GM21526 (cell line): Measurements from ENCODE around the gene PRR14.
"Not testable (repeated sequence)": the region's sequence is repeated elsewhere in the genome, so short reads cannot be mapped to it uniquely, and the experiment has no call there.

Source experiments
- ATAC-seq: cut with Tn5 transposase; IDR thresholded peaks from one replicate; pipeline ENCODE4 v1.9.1; 2021; ENCODE audit warnings: moderate library complexity; ENCODE audit not compliant: unreplicated experiment, low FRiP score

PRR14 gene

DNA sequence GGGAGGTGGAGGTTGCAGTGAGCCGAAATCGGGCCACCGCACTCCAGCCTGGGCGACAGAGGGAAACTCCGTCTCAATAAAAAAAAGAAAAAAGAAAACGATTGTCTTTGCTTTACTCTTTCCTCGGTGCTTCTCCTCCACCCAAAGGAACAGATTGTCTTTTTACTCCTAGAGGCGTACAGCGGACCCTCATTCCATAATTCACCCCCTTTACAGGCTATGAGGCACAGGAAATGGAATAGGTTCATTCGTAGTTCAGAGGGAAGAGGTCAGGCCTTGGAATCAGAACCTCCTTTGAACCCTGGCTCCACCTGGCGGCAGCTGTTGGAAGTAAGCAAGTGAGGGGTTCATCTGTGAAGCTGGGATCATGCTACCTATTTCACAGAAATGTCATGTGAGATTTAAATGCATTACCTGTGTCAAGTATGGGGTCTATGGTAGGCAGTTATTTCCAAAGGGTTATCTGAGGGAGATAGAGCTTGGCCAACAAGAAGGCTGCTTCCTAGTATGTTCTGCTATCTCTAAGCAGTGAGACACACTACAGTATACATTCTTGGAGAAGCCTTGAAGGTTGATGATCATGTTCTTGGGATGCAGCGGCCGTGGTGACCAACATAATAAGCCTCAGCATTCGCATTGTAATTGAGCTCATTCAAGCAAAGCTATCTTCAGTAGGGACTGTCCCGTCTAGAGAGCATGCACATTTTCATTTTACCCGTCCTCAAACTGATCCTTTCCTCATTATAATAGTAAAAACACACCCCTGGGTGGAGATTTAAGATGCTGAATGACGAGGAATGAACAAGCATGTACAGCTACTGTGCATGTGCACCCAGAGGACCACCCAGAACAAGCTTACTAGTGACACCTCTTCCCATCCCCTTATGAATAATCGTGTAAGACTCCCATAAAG is 21.9 kb upstream of the PRR14 start:
- peak; percentile 59 for ATAC-seq

DNA sequence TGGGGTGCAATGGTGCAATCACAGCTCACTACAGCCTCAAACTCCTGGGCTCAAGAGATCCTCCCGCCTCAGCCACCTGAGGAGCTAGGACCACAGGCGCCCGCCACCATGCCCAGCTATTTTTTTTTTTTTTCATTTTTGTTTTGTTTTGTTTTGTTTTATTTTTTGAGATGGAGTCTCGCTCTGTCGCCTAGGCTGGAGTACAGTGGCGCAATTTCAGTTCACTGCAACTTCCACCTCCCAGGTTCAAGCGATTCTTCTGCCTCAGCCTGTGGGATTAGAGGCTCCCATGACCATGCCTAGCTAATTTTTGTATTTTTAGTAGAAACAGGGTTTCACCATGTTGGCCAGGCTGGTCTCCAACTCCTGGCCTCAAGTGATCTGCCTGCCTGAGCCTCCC is 18.3 kb upstream of the PRR14 start:
- ATAC-seq: not testable (repeated sequence)

DNA sequence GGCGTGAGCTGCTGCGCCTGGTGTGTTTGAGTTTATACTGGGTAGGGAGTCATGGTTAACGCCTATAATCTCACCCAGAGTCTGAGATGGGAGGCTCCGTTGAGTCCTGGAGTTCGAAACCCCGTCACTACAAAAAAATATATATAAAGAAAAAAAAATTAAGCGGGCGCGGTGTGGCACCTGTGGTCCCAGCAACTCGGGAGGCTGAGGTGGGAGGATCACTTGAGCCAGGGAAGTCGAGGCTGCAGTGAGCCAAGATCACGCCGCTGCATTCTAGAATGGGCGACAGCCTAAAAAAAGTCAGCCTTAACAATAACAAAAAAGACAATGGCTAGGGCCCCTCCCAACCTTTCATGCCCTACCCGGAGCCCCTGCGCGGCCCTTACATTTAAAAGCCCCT is 17.2 kb upstream of the PRR14 start:
- ATAC-seq: no peak

- no peak for ATAC-seq
These were observed 14.2 kb upstream of the PRR14 start for GRCh38 chr16:30636599-30636998.

DNA sequence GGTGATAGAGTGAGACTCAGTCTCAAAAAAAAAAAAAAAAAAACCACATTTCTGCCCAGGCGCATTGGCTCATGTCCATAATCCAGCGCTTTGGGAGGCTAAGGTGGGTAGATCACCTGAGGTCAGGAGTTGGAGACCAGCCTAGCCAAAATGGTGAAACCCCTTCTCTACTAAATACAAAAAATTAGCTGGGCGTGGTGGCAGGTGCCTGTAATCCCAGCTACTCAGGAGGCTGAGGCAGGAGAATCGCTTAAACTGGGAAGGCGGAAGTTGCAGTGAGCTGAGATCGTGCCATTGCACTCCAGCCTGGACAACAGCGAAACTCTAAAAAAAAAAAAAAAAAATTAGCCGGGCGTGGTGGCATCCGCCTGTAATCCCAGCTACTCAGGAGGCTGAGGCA is 13.6 kb upstream of the PRR14 start:
- ATAC-seq: not testable (repeated sequence)

GRCh38 chr16:30637944-30638343 is 12.8 kb upstream of the PRR14 start:
- ATAC-seq: no peak

DNA sequence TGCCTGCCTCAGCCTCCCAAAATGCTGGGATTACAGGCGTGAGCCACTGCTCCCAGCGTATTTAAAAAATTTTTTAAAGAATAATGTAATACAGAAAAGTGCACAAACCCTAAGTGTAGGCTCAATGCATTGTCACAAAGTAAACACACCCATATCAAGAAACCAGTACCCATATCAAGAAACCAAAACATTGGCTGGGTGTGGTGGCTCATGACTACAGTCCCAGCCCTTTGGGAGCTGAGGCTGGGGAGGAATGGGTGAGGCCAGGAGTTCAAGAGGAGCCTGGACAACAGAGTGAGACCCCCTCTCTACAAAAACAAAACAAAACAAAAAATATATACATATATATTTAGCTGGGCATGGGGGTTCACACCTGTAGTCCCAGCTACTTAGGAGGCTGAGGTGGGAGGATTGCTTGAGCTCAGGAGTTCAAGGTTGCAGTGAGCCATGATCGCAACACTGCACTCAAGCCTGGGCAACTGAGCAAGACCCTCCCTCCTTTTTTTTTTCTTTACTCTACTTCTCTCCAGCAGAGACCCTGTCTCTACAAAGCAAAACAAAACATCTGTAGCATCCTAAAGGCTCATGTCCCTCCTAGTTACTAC is 9.3 kb upstream of the PRR14 start:
- ATAC-seq: no peak

DNA sequence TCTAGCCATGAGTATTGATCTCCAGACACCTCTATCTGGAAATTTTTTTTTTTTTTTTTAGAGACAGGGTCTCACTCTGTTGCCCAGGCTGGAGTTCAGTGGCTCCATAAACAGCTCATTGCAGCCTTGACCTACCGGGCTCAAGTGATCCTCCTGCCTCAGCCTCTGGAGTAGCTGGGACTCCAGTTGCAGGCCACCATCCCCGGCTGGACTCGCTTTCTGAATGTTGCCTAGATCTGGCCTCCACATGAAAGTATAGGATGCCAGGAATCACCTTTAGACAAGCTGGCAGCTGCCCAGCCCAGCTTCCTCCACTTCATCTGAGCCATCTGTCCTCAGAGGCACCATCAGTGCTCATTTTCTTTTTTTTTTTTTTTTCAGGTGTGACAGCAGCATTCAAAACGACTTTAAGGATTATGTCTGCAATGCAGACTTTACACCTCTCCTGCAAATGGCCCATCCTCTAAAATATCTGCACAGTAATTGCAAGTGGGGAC is 6.4 kb upstream of the PRR14 start:
- ATAC-seq: no peak

- ATAC-seq: no peak
These were observed 5.0 kb upstream of the PRR14 start for GRCh38 chr16:30645727-30646126.

GRCh38 chr16:30647274-30647571 is 3.5 kb upstream of the PRR14 start:
- ATAC-seq: no peak

GRCh38 chr16:30649725-30650368 is 913 bp upstream of the PRR14 start:
- no peak for ATAC-seq

GRCh38 chr16:30651124-30652004 is 604 bp downstream of the PRR14 start:
- ATAC-seq: peak; percentile 33

- no peak for ATAC-seq
These were observed 1.2 kb downstream of the PRR14 start for GRCh38 chr16:30652005-30652296.

DNA sequence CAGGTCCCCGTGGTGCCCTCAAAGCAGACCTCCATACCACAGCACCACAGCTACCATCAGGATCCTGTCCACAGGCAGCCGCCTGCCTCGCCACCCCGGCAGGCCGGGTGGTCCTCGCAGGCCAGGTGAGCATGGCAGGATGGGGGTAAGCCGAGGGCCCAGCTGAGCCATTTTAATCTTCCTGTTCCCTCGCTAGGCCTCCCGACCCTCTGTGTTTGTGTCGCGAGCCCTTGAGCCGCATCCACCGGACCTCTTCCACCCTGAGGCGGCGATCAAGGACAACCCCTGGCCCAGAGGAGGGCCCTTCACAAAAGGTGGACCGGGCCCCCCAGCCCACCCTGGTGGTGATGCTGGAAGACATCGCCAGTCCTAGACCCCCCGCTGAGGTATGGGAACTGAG is 2.0 kb downstream of the PRR14 start:
- no peak for ATAC-seq

DNA sequence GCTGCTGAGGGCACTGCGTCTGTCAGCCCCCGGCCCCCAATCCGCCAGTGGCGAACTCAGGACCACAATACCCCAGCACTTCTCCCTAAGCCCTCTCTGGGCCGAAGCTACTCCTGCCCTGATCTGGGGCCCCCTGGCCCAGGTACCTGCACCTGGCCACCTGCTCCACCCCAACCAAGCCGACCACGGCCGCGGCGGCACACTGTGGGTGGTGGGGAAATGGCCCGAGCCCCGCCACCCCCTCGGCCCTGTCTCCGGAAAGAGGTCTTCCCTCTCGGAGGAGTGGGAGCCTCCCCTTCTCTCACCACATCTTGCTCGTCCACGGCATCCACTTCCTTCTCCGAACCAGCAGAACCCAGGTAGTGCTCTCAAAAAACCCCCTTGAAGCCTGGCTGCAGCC is 4.1 kb downstream of the PRR14 start:
- ATAC-seq: no peak

- no peak for ATAC-seq
These were observed 5.1 kb downstream of the PRR14 start for GRCh38 chr16:30655815-30656347.

GRCh38 chr16:30656388-30656787 is 5.6 kb downstream of the PRR14 start:
- no peak for ATAC-seq

DNA sequence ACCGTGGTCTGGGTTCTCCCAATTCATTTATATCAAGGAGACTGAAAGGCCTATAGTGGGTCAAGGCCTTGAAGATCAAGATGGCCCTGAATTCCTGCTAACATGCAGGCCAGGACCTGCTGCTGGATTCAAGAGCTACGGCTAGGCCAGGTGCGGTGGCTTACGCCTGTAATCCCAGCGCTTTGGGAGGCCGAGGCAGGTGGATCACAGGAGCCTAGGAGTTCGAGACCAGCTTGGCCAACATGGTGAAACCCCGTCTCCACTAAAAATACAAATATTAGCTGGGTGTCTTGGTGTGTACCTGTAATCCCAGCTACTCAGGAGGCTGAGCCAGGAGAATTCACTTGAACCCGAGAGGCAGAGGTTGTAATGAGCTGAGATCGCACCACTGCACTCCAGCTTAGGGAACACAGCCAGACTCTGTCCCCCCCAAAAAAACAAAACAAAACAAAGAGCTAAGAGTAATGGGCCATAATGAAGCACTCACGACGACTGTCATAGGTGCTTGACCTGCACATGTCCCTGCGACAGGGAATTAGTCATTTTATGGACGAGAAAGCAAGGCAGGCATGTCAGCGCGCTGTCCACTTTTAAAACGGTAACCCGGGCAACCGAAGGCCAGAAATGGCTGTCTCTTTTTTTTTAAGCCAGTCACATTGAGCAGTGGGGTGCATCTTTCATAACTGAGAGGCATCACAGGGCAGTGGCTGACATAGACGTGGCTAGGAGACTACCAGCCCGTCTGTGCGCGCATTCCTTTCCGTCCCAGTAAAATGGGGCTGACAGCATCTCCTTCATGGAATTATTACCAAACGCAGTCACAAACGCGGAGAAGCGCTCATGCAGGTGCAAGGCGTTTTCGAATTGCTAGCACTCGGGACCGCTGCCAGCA is 6.5 kb downstream of the PRR14 start:
- no peak for ATAC-seq

GRCh38 chr16:30657866-30658730 is 7.3 kb downstream of the PRR14 start, which contains the start of gene FBRS:
FBRS (plus strand) TSS chr16:30658431; CDS start chr16:30659519, 1,088 bp downstream.
- ATAC-seq: peak; percentile 56
